NB4 (cell line): ENCODE measurements around the gene TM9SF3.

Source experiments
- MYC ChIP-seq: IDR thresholded peaks from 2 replicates; pipeline ENCODE4 v1.6.1; 2011; ENCODE audit warnings: low read depth, low read length
- POLR2A ChIP-seq: IDR thresholded peaks from 2 replicates; pipeline ENCODE4 v1.6.1; 2011; ENCODE audit warnings: mild to moderate bottlenecking; ENCODE audit not compliant: insufficient read length; ENCODE audit errors: extremely low read depth
- TF ChIP-seq, protein P1 (sequence below): IDR thresholded peaks from one replicate; pipeline ENCODE4 v1.5.1; 2012; ENCODE audit warnings: low read depth, low read length
- TF ChIP-seq, protein P2 (sequence below): IDR thresholded peaks from 2 replicates; pipeline ENCODE4 v1.6.1; 2011; ENCODE audit warnings: low read depth, low read length

DNA sequence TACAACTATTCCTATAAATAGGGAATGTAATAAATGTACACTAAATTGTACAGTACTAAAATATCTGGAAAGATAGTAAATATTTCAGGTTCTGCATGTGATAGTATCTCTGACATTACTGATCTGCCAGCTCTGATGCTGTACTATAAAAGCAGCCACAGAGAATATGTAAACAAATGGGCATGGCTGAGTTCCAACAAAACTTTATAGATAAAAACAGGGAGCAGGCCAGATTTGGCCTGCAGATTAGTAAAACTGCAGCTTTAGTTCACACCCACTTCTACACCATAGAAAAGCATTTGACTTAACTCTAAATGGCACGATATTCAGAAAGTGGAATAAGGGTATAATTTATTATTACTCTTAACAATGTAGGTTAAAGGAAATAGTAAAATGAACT is 54.3 kb downstream of the TM9SF3 start:
- no peak for TF ChIP-seq POLR2A
- TF ChIP-seq, protein P1, sequence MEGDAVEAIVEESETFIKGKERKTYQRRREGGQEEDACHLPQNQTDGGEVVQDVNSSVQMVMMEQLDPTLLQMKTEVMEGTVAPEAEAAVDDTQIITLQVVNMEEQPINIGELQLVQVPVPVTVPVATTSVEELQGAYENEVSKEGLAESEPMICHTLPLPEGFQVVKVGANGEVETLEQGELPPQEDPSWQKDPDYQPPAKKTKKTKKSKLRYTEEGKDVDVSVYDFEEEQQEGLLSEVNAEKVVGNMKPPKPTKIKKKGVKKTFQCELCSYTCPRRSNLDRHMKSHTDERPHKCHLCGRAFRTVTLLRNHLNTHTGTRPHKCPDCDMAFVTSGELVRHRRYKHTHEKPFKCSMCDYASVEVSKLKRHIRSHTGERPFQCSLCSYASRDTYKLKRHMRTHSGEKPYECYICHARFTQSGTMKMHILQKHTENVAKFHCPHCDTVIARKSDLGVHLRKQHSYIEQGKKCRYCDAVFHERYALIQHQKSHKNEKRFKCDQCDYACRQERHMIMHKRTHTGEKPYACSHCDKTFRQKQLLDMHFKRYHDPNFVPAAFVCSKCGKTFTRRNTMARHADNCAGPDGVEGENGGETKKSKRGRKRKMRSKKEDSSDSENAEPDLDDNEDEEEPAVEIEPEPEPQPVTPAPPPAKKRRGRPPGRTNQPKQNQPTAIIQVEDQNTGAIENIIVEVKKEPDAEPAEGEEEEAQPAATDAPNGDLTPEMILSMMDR, result no peak
- TF ChIP-seq, protein P2, sequence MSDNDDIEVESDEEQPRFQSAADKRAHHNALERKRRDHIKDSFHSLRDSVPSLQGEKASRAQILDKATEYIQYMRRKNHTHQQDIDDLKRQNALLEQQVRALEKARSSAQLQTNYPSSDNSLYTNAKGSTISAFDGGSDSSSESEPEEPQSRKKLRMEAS, result no peak
- no peak for TF ChIP-seq MYC
